Measurements from ENCODE around the gene ERICH6.

ERICH6 gene

GRCh38 chr3:150736903-150737832, 33.4 kb upstream of the ERICH6 start:
- DNase-seq (ENCODE audit: low spot score) = no peak

DNA sequence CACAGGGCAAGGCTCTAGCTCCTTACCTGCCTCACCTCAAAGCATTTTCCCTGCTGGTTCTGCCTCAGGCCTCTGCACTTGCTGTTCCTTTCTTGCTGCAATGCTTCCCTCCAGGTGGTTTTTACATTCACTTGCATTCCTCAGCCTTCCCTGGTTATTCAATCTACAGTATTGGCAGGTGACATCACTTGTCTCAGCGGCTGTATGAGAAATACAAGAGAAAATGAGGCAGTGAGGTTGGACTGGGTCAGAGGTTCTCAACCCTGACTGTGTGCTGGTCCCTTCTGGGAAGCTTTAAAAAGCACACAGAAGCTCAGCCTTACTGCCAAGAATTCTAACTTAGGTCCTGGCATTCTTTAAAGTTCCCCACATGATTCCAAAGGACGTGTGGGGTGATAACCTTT, 32.6 kb upstream of the ERICH6 start:
- no peak for DNase-seq (ENCODE audit: low spot score)

- no peak for DNase-seq (ENCODE audit: low spot score)
These were observed 31.0 kb upstream of the ERICH6 start for GRCh38 chr3:150734795-150735119.

GRCh38 chr3:150733936-150734794, 30.4 kb upstream of the ERICH6 start:
- no peak for DNase-seq (ENCODE audit: low spot score)

GRCh38 chr3:150733373-150733935, 29.7 kb upstream of the ERICH6 start:
- DNase-seq (ENCODE audit: low spot score) = no peak

- peak; percentile 17 for DNase-seq (ENCODE audit: low spot score)
These were observed 26.1 kb upstream of the ERICH6 start for GRCh38 chr3:150729682-150730360.

DNA sequence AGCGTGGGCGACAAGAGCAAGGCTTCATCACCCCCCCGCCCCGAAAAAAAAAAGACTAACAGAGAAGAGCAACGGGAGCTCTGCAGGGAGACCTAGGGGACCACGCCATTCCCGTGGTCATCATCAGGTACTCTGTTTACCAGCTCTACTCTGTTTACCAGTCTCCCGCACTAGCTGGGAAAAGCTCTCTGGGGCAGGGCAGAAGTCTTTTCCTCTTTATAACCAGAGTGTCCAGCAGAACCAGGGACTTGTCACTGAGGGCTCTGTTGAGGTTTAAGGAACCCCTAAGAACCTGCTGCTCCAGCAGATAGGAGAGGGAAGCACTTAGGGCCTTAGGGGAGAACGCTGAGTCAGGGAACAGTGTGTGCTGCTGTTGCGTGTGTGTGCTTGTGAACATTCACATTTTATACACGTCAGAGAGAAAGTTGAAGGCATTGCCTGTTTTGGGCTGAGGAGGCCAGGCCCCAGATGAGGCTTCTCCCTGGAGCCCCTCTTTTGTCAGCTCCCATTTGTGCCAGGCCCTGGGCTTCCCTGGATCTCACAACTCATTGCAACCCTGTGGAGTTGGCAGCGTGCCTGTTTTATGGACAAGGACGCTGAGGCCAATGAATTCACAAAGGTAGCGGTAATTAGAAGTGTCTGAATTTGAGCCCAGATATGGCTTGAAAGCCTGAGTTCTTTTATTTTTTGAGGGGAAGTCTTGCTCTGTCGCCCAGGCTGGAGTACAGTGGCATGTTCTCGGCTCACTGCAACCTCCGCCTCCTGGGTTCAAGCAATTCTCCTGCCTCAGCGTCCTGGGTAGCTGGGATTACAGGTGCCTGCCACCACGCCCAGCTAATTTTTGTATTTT, 24.2 kb upstream of the ERICH6 start:
- DNase-seq (ENCODE audit: low spot score) = peak; percentile 33

- peak; percentile 23 for DNase-seq (ENCODE audit: low spot score)
These were observed 21.8 kb upstream of the ERICH6 start for GRCh38 chr3:150725548-150725947.

GRCh38 chr3:150723946-150724345, 20.2 kb upstream of the ERICH6 start:
- peak; percentile 26 for DNase-seq (ENCODE audit: low spot score)

DNA sequence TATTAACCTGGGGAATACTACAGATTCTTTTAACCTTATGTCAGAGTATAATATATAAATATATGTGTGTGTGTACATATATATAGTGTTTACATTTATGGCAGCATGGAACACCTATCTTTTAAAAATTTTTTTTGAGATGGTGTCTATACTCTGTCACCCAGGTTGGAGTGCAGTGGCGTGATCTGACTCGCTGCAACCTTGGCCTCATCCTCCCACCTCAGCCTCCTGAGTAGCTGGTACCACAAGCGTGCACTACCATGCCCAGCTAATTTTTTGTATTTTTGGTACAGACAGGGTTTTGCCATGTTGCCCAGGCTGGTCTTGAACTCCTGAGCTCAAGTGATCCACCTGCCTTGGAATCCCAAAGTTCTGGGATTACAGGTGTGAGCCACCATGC, 18.5 kb upstream of the ERICH6 start:
- no peak for DNase-seq (ENCODE audit: low spot score)

DNA sequence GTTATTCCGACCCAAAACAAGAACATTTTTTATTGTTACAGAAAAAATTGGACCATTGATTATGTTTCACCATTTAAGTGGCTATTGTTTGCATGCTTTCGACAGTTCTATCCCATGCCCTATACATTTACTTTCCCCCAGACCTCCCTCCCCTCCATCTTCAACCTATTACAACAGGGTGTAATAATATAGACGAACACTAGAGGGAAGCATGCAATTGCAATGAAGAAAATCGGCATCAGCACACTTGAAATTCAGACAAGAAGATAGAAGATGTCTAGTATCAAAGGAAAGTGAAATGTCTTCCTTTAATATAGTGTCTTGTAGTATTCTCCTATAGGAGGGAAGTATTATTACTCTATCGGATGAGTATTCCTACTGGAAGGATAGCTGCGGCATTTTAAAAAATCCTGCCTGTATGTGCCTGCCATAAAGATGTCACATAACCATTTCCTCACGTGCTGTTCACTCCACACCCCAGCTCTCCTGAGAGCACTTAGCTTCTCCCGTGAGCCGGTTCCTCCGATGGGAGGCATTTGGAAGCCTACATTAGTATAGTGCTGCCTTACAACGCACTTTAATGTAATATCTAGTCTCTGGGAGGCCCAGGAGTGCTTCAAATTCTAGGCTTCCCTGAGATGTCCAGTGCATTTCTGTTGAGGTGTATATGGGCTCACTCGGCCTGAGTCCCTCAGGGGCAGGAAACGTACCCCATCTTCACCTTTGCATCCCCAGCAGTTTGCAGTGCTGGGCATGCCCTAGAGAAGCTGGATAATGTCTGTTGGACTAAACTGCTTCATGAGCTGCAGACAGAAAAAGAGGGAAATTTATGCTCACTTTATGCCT, 17.8 kb upstream of the ERICH6 start:
- no peak for DNase-seq (ENCODE audit: low spot score)

- DNase-seq (ENCODE audit: low spot score) = no peak
These were observed 16.7 kb upstream of the ERICH6 start for GRCh38 chr3:150720444-150720843.

- no peak for DNase-seq (ENCODE audit: low spot score)
These were observed 6.4 kb upstream of the ERICH6 start for GRCh38 chr3:150710097-150710496.

DNA sequence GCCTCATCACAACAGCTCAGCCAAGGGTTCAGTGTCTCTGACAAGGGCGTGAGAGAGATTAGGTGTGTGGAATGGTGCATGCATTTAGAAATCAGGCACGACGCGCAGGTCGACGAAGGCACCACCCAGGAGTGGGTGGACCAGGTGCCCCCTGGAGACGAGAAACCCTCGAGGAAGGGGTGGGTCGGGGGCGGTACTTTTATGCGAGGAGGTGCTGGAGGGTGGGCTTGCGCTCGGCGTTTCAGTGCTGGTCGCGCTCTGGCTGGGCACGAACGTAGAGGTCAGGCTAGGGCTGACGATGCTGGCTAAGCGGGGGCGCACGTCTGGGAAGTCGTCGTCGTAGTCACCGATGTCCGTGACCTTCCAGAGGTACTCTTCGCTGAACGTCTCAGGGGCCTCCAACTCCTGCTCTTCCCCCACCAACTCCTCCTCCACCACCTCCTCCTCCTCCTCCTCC, 393 bp downstream of the ERICH6 start:
- no peak for DNase-seq (ENCODE audit: low spot score)

- no peak for DNase-seq (ENCODE audit: low spot score)
These were observed 4.6 kb downstream of the ERICH6 start for GRCh38 chr3:150699068-150699639.

GRCh38 chr3:150697646-150698045, 6.1 kb downstream of the ERICH6 start:
- DNase-seq (ENCODE audit: low spot score) = no peak

DNA sequence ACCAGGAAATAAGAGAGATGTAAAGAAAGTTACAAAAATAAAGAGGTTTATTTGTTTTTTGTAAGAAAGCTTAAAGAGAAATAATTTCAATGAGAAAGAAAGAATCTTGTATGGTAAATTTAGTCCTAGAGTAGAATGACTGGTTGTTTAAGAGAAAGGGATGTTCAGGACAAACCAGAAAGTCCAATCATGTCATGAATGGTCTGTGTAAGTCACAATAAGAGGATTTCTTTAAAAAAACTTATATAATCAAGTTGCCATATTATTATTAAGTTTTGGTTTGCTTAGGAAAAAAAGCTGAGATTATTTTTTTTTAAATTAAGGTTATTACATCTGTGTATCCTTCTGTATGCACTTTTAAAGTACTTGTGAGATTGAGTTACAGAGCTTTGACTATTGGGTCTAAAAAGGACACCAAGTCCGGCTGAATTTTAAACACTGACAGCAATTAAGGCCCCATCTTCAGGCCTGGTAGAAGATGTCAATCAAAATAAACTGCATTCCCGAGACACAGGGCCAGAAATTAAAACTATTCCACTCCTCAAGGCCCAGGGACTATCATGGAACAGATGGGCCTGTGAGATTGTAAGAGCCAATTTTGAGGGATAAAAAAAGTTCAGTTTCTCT, 12.2 kb downstream of the ERICH6 start:
- DNase-seq (ENCODE audit: low spot score) = no peak

GRCh38 chr3:150687613-150688012, 16.1 kb downstream of the ERICH6 start:
- DNase-seq (ENCODE audit: low spot score) = no peak

DNA sequence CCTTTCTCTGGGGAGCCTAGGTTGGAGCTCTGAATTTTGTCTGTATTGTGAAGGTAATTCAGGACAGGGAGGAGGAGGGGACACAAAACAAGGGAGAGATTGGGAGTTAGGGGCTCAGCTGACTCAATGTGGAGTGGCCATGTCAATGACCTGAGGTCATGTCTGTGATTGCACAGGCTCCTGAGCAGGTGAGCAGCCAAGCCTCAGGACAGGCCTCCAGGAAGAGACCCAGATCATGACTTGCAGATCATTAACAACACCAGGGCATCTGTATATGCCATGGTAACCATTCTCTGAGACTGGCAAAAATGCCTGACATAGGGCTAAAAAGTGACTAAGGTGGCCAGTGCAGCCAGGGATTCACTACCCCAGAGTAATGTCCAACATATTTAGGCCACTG, 20.9 kb downstream of the ERICH6 start:
- DNase-seq (ENCODE audit: low spot score) = no peak

All from ecto neural progenitor cell (in vitro differentiated cells).